HPDE6-E6E7 (cell line): ENCODE measurements around the gene SLCO2A1.

Experiments used
- DNase-seq: peaks from one replicate; pipeline ENCODE4 v3.0.0; 2011; ENCODE audit warnings: missing footprints; ENCODE audit errors: extremely low spot score

Gene SLCO2A1

GRCh38 chr3:133980550-133980949, 49.2 kb downstream of the SLCO2A1 start:
- no peak for DNase-seq

GRCh38 chr3:133980035-133980434, 49.7 kb downstream of the SLCO2A1 start:
- no peak for DNase-seq

- no peak for DNase-seq
These were observed 50.2 kb downstream of the SLCO2A1 start for GRCh38 chr3:133979553-133979952.

GRCh38 chr3:133977568-133977967, 52.2 kb downstream of the SLCO2A1 start:
- DNase-seq, result no peak

- DNase-seq, result no peak
These were observed 56.3 kb downstream of the SLCO2A1 start for GRCh38 chr3:133973249-133973980.

GRCh38 chr3:133972156-133972555, 57.6 kb downstream of the SLCO2A1 start:
- DNase-seq, result no peak

- DNase-seq, result no peak
These were observed 58.8 kb downstream of the SLCO2A1 start for GRCh38 chr3:133970916-133971315.

- no peak for DNase-seq
These were observed 59.4 kb downstream of the SLCO2A1 start for GRCh38 chr3:133970339-133970738.

- no peak for DNase-seq
These were observed 61.5 kb downstream of the SLCO2A1 start for GRCh38 chr3:133967992-133968892.

GRCh38 chr3:133966954-133967353, 62.8 kb downstream of the SLCO2A1 start:
- DNase-seq, result no peak

- no peak for DNase-seq
These were observed 63.8 kb downstream of the SLCO2A1 start for GRCh38 chr3:133965906-133966305.

- DNase-seq, result no peak
These were observed 64.6 kb downstream of the SLCO2A1 start for GRCh38 chr3:133965013-133965570.

- no peak for DNase-seq
These were observed 65.2 kb downstream of the SLCO2A1 start for GRCh38 chr3:133964547-133964946.

- DNase-seq, result no peak
These were observed 65.9 kb downstream of the SLCO2A1 start for GRCh38 chr3:133963657-133964396.

- no peak for DNase-seq
These were observed 66.9 kb downstream of the SLCO2A1 start for GRCh38 chr3:133962849-133963248.

- no peak for DNase-seq
These were observed 71.5 kb downstream of the SLCO2A1 start for GRCh38 chr3:133958071-133958805.

GRCh38 chr3:133956982-133957381, 72.7 kb downstream of the SLCO2A1 start:
- no peak for DNase-seq

GRCh38 chr3:133956353-133956752, 73.4 kb downstream of the SLCO2A1 start:
- DNase-seq, result no peak

- DNase-seq, result no peak
These were observed 73.8 kb downstream of the SLCO2A1 start for GRCh38 chr3:133955892-133956291.

- no peak for DNase-seq
These were observed 74.9 kb downstream of the SLCO2A1 start for GRCh38 chr3:133954717-133955360.

GRCh38 chr3:133953297-133953696, 76.4 kb downstream of the SLCO2A1 start:
- no peak for DNase-seq
